ENCODE data around the gene KLF2. TPM values are rescaled to one million over a fixed set of nuclear protein-coding genes. Genes with fewer than 3 reads are reported as not detected.

Gene KLF2
- total RNA-seq, 3 donors from 2014 or later: 12.0 to 23.3 (median 21.8) TPM

GRCh38 chr19:16333001-16333586, 8.5 kb downstream of the KLF2 start:
- Histone ChIP-seq H3K4me1 (no peaks in the 10 kb centered on the region), H3K27me3 (no peaks in the 10 kb centered on the region), H3K9me3 (no peaks in the 10 kb centered on the region), H3K27ac (no peak overlapping the region), H3K4me3 (no peak overlapping the region), H3K36me3 (no peaks in the 10 kb centered on the region)
- TF ChIP-seq POLR2A (IDR thresholded peaks at IDR 0.05) (no peak), CTCF (IDR thresholded peaks at IDR 0.05) (no peak), POLR2AphosphoS5 (IDR thresholded peaks at IDR 0.05) (no peak)
- intact Hi-C loops (cut with DNase I; ENCODE audit: low total_unique reads): no loop called here
- DNase-seq (ENCODE audit: low spot score in 2 of 2): no peak

- Histone ChIP-seq H3K27me3 (no peaks in the 10 kb centered on the region), H3K4me3 (no peak overlapping the region), H3K36me3 (no peaks in the 10 kb centered on the region), H3K4me1 (no peaks in the 10 kb centered on the region), H3K9me3 (no peaks in the 10 kb centered on the region), H3K27ac (no peak overlapping the region)
- TF ChIP-seq POLR2A (IDR thresholded peaks at IDR 0.05): no peak
- TF ChIP-seq POLR2AphosphoS5 (IDR thresholded peaks at IDR 0.05): no peak
- no peak for TF ChIP-seq CTCF (IDR thresholded peaks at IDR 0.05)
- intact Hi-C loops (cut with DNase I; ENCODE audit: low total_unique reads): no loop called here
- DNase-seq (ENCODE audit: low spot score in 2 of 2): no peak
These were observed 9.8 kb downstream of the KLF2 start for GRCh38 chr19:16334411-16334810.

GRCh38 chr19:16335226-16335625, 10.6 kb downstream of the KLF2 start:
- Histone ChIP-seq H3K27me3 (no peaks in the 10 kb centered on the region), H3K4me3 (no peak overlapping the region), H3K4me1 (no peaks in the 10 kb centered on the region), H3K9me3 (no peaks in the 10 kb centered on the region), H3K27ac (no peak overlapping the region), H3K36me3 (no peaks in the 10 kb centered on the region)
- no peak for DNase-seq (ENCODE audit: low spot score in 2 of 2)
- TF ChIP-seq CTCF (IDR thresholded peaks at IDR 0.05): no peak
- TF ChIP-seq POLR2AphosphoS5 (IDR thresholded peaks at IDR 0.05): no peak
- no peak for TF ChIP-seq POLR2A (IDR thresholded peaks at IDR 0.05)
- intact Hi-C loops (cut with DNase I; ENCODE audit: low total_unique reads): no loop called here

DNA sequence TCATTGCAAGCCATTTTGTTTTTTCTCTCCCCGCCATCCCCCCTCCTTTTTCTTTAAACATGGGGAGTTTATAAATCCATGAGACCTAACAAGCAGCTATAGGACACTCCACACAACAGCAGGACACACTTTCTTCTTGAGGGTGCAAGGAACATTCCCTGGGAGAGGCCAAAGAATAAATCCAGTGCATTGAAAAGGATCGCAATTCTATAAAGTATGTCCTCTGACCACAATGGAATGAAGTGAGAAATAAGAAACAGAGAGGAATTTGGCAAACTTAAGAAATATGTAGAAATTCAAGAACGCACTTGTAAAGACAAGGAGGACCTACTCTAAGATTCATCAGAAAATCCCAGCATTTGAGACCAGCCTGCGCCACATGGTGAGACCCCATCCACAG, 11.9 kb downstream of the KLF2 start:
- TF ChIP-seq POLR2AphosphoS5 (IDR thresholded peaks at IDR 0.05) (no peak), CTCF (IDR thresholded peaks at IDR 0.05) (no peak), POLR2A (IDR thresholded peaks at IDR 0.05) (no peak)
- Histone ChIP-seq H3K36me3 (no peaks in the 10 kb centered on the region), H3K27me3 (no peaks in the 10 kb centered on the region), H3K9me3 (no peaks in the 10 kb centered on the region), H3K27ac (no peak overlapping the region), H3K4me3 (no peak overlapping the region), H3K4me1 (no peaks in the 10 kb centered on the region)
- DNase-seq (ENCODE audit: low spot score in 2 of 2): no peak
- intact Hi-C loops (cut with DNase I; ENCODE audit: low total_unique reads): no loop called here

GRCh38 chr19:16337809-16338469, 13.3 kb downstream of the KLF2 start:
- H3K27ac ChIP-seq: peak overlapping the region; percentile 40 to 79
- TF ChIP-seq POLR2AphosphoS5 (IDR thresholded peaks at IDR 0.05) (no peak), POLR2A (IDR thresholded peaks at IDR 0.05) (no peak), CTCF (IDR thresholded peaks at IDR 0.05) (no peak)
- intact Hi-C loops (cut with DNase I; ENCODE audit: low total_unique reads): no loop called here
- no peak overlapping the region for H3K4me3 ChIP-seq
- H3K36me3 ChIP-seq: no peaks in the 10 kb centered on the region
- H3K27me3 ChIP-seq: no peaks in the 10 kb centered on the region
- no peaks in the 10 kb centered on the region for H3K4me1 ChIP-seq
- no peaks in the 10 kb centered on the region for H3K9me3 ChIP-seq
- DNase-seq (ENCODE audit: low spot score in 2 of 2): no peak
